NB4 (cell line): Measurements from ENCODE around the gene STK35.

ENCODE experiments used
- CTCF ChIP-seq: IDR thresholded peaks from one replicate; pipeline ENCODE4 v1.5.1; 2012; ENCODE audit warnings: low read depth, low read length
- POLR2A ChIP-seq: IDR thresholded peaks from 2 replicates; pipeline ENCODE4 v1.6.1; 2011; ENCODE audit warnings: mild to moderate bottlenecking; ENCODE audit not compliant: insufficient read length; ENCODE audit errors: extremely low read depth

GRCh38 chr20:2131366-2131765, 29.7 kb downstream of the STK35 start:
- TF ChIP-seq CTCF (no peak), POLR2A (no peak)
